ENCODE data around the gene CDC34. TPM values are rescaled to one million over a fixed set of nuclear protein-coding genes. Genes with fewer than 3 reads are reported as not detected.

Gene CDC34
- total and polyA plus RNA-seq, 5 donors from 2014 or later, result 32.2 to 39.2 (median 36.9) TPM

DNA sequence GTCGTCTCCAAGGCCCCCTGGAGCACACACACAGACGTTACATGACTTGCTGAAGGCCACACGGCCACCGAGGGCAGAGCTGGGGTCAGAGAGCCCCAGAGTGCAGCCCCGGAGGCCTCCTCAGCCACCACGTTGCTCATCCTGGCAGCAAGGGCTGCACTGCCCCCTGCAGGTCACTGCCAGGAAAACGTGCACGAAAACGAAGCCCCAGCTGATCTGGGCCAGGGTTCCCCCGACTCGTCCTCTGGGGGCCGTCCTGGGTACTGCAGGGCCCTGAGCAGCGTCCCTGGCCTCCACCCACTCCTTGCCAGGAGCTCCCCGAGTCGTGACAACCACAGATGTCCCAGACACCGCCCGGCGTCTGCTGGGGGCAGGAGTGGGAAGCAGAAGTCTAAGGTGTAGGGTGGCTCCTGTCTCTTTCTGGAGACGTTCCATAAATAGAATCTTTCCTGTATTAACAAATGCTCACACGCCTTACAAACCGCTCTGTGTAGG lies 20.9 kb upstream of the CDC34 start:
- Mint-ChIP-seq H3K27me3 (peaks cover 4% of the 10 kb centered on the region), H3K9me3 (no peaks in the 10 kb centered on the region), H3K4me3 (peak overlapping the region; percentile 85 to 95 (median 91)), H3K36me3 (no peaks in the 10 kb centered on the region), H3K4me1 (peaks cover 11 to 61% (median 27%) of the 10 kb centered on the region in 4 donors), H3K27ac (peak overlapping the region; percentile 91 to 100 (median 98))
- peak; percentile 49 to 52 for ATAC-seq (ENCODE audit: low read depth in 2 of 2)
- H3K9me3 ChIP-seq (ENCODE audit: control insufficient read depth in 2 of 2, low read length in 2 of 2), result no peaks in the 10 kb centered on the region
- H3K4me1 ChIP-seq (ENCODE audit: control insufficient read depth, insufficient read depth, low read length, poor library complexity, severe bottlenecking), result peaks cover 55% of the 10 kb centered on the region
- peak overlapping the region; percentile 70 for H3K4me3 ChIP-seq (ENCODE audit: low read depth, low read length)
- H3K27me3 ChIP-seq (ENCODE audit: control insufficient read depth, insufficient read depth, low read length), result no peaks in the 10 kb centered on the region
- no peaks in the 10 kb centered on the region for H3K36me3 ChIP-seq (ENCODE audit: control insufficient read depth, insufficient read depth, low read length)
- DNase-seq, result peak; percentile 80 to 95 (median 91)
- peak overlapping the region; percentile 99 for H3K27ac ChIP-seq (ENCODE audit: insufficient read depth, low read length, poor library complexity, severe bottlenecking)

GRCh38 chr19:511101-511851 lies 20.3 kb upstream of the CDC34 start:
- peak overlapping the region; percentile 99 for H3K27ac ChIP-seq (ENCODE audit: insufficient read depth, low read length, poor library complexity, severe bottlenecking)
- ATAC-seq (ENCODE audit: low read depth in 2 of 2) (peak; percentile 55 to 60), DNase-seq (peak; percentile 89 to 94 (median 94))
- H3K4me1 ChIP-seq (ENCODE audit: control insufficient read depth, insufficient read depth, low read length, poor library complexity, severe bottlenecking), result peaks cover 53% of the 10 kb centered on the region
- Mint-ChIP-seq H3K36me3 (no peaks in the 10 kb centered on the region), H3K27me3 (peaks cover 3% of the 10 kb centered on the region), H3K9me3 (no peaks in the 10 kb centered on the region), H3K4me1 (peaks cover 11 to 60% (median 25%) of the 10 kb centered on the region in 4 donors), H3K27ac (peak overlapping the region; percentile 98 to 100 (median 98)), H3K4me3 (peak overlapping the region; percentile 85 to 95 (median 91))
- H3K27me3 ChIP-seq (ENCODE audit: control insufficient read depth, insufficient read depth, low read length), result no peaks in the 10 kb centered on the region
- H3K9me3 ChIP-seq (ENCODE audit: control insufficient read depth in 2 of 2, low read length in 2 of 2), result no peaks in the 10 kb centered on the region
- H3K4me3 ChIP-seq (ENCODE audit: low read depth, low read length), result peak overlapping the region; percentile 70
- no peaks in the 10 kb centered on the region for H3K36me3 ChIP-seq (ENCODE audit: control insufficient read depth, insufficient read depth, low read length)

- no peak for ATAC-seq (ENCODE audit: low read depth in 2 of 2)
- H3K9me3 ChIP-seq (ENCODE audit: control insufficient read depth in 2 of 2, low read length in 2 of 2), result no peaks in the 10 kb centered on the region
- H3K4me3 Mint-ChIP-seq, result no peak overlapping the region
- H3K27ac ChIP-seq (ENCODE audit: insufficient read depth, low read length, poor library complexity, severe bottlenecking), result peak overlapping the region; percentile 99
- no peaks in the 10 kb centered on the region for H3K36me3 Mint-ChIP-seq
- H3K27me3 Mint-ChIP-seq, result no peaks in the 10 kb centered on the region
- peak overlapping the region in 2 of 3 donors; percentile 98 to 100 for H3K27ac Mint-ChIP-seq
- H3K9me3 Mint-ChIP-seq, result no peaks in the 10 kb centered on the region
- H3K27me3 ChIP-seq (ENCODE audit: control insufficient read depth, insufficient read depth, low read length), result no peaks in the 10 kb centered on the region
- H3K36me3 ChIP-seq (ENCODE audit: control insufficient read depth, insufficient read depth, low read length), result no peaks in the 10 kb centered on the region
- no peak overlapping the region for H3K4me3 ChIP-seq (ENCODE audit: low read depth, low read length)
- H3K4me1 Mint-ChIP-seq, result peaks cover 6 to 57% (median 20%) of the 10 kb centered on the region in 4 donors
- H3K4me1 ChIP-seq (ENCODE audit: control insufficient read depth, insufficient read depth, low read length, poor library complexity, severe bottlenecking), result peaks cover 46% of the 10 kb centered on the region
- no peak for DNase-seq
Observed at GRCh38 chr19:512547-513365, 18.8 kb upstream of the CDC34 start.

- no peaks in the 10 kb centered on the region for H3K9me3 Mint-ChIP-seq
- Histone ChIP-seq H3K36me3 (ENCODE audit: control insufficient read depth, insufficient read depth, low read length) (no peaks in the 10 kb centered on the region), H3K4me3 (ENCODE audit: low read depth, low read length) (no peak overlapping the region), H3K27ac (ENCODE audit: insufficient read depth, low read length, poor library complexity, severe bottlenecking) (peak overlapping the region; percentile 99), H3K4me1 (ENCODE audit: control insufficient read depth, insufficient read depth, low read length, poor library complexity, severe bottlenecking) (peaks cover 41% of the 10 kb centered on the region), H3K9me3 (ENCODE audit: control insufficient read depth in 2 of 2, low read length in 2 of 2) (no peaks in the 10 kb centered on the region), H3K27me3 (ENCODE audit: control insufficient read depth, insufficient read depth, low read length) (no peaks in the 10 kb centered on the region)
- no peaks in the 10 kb centered on the region for H3K27me3 Mint-ChIP-seq
- DNase-seq, result no peak
- peak overlapping the region in 1 of 4 donors; percentile 7 for H3K4me3 Mint-ChIP-seq
- no peaks in the 10 kb centered on the region for H3K36me3 Mint-ChIP-seq
- H3K27ac Mint-ChIP-seq, result peak overlapping the region; percentile 58 to 89 (median 78)
- ATAC-seq (ENCODE audit: low read depth in 2 of 2), result no peak
- peaks cover 6 to 50% (median 15%) of the 10 kb centered on the region in 4 donors for H3K4me1 Mint-ChIP-seq
Observed at GRCh38 chr19:513368-514165, 18.0 kb upstream of the CDC34 start.

GRCh38 chr19:514166-514663 lies 17.3 kb upstream of the CDC34 start:
- peak overlapping the region in 1 of 4 donors; percentile 7 for H3K4me3 Mint-ChIP-seq

DNA sequence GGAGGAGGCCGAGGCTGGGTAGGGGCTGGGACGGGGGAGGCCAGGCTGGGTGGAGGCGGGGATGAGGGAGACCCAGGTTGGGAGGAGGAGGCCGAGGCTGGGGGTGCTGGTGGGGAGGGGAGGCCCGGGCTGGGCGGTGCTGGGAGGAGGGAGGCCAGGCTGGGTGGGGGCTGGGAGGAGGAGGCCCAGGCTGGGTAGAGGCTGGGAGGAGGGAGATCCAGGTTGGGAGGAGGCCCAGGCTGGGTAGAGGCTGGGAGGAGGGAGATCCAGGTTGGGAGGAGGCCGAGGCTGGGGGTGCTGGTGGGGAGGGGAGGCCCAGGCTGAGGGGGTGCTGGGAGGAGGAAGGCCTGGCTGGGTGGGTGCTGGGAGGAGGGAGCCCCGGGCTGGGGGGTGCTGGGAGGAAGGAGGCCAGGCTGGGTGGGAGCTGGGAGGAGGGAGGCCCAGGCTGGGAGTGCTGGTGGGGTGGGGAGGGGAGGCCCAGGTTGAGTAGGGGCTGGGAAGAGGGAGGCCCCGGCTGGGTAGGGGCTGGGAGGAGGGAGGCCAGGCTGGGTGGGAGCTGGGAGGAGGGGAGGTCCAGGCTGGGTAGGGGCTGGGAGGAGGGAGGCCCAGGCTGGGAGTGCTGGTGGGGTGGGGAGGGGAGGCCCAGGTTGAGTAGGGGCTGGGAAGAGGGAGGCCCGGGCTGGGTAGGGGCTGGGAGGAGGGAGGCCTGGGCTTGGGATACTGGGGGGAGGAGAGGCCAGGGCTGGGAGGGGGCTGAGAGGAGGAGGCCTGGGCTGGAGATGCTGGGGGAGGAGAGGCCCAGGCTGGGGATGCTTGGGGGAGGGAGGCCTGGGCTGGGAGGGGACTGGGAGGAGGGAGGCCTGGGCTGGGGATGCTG lies 13.6 kb upstream of the CDC34 start:
- H3K27ac Mint-ChIP-seq, result no peak overlapping the region
- no peaks in the 10 kb centered on the region for H3K9me3 Mint-ChIP-seq
- H3K27me3 Mint-ChIP-seq, result no peaks in the 10 kb centered on the region

More at GRCh38 chr19:514166-514663, 17.3 kb upstream of the CDC34 start:
- DNase-seq (no peak), ATAC-seq (ENCODE audit: low read depth in 2 of 2) (no peak)
- Mint-ChIP-seq H3K27ac (peak overlapping the region; percentile 58 to 89 (median 78)), H3K36me3 (no peaks in the 10 kb centered on the region), H3K27me3 (no peaks in the 10 kb centered on the region), H3K4me1 (peaks cover 6 to 45% (median 15%) of the 10 kb centered on the region in 4 donors), H3K9me3 (no peaks in the 10 kb centered on the region)
- no peaks in the 10 kb centered on the region for H3K27me3 ChIP-seq (ENCODE audit: control insufficient read depth, insufficient read depth, low read length)
- no peaks in the 10 kb centered on the region for H3K36me3 ChIP-seq (ENCODE audit: control insufficient read depth, insufficient read depth, low read length)
- peak overlapping the region; percentile 5 for H3K27ac ChIP-seq (ENCODE audit: insufficient read depth, low read length, poor library complexity, severe bottlenecking)
- peaks cover 40% of the 10 kb centered on the region for H3K4me1 ChIP-seq (ENCODE audit: control insufficient read depth, insufficient read depth, low read length, poor library complexity, severe bottlenecking)
- no peaks in the 10 kb centered on the region for H3K9me3 ChIP-seq (ENCODE audit: control insufficient read depth in 2 of 2, low read length in 2 of 2)
- no peak overlapping the region for H3K4me3 ChIP-seq (ENCODE audit: low read depth, low read length)

More for the DNA sequence above, 13.6 kb upstream of the CDC34 start:
- ATAC-seq (ENCODE audit: low read depth in 2 of 2), result no peak
- Histone ChIP-seq H3K4me1 (ENCODE audit: control insufficient read depth, insufficient read depth, low read length, poor library complexity, severe bottlenecking) (peaks cover 12% of the 10 kb centered on the region), H3K9me3 (ENCODE audit: control insufficient read depth in 2 of 2, low read length in 2 of 2) (no peaks in the 10 kb centered on the region), H3K27ac (ENCODE audit: insufficient read depth, low read length, poor library complexity, severe bottlenecking) (no peak overlapping the region), H3K36me3 (ENCODE audit: control insufficient read depth, insufficient read depth, low read length) (no peaks in the 10 kb centered on the region), H3K4me3 (ENCODE audit: low read depth, low read length) (no peak overlapping the region), H3K27me3 (ENCODE audit: control insufficient read depth, insufficient read depth, low read length) (no peaks in the 10 kb centered on the region)
- no peaks in the 10 kb centered on the region for H3K36me3 Mint-ChIP-seq
- peaks cover 0 to 21% (median 2%) of the 10 kb centered on the region in 4 donors for H3K4me1 Mint-ChIP-seq
- H3K4me3 Mint-ChIP-seq, result no peak overlapping the region
- no peak for DNase-seq

All from CD4-positive, CD25-positive, alpha-beta regulatory T cell (primary cell).